Upper lobe of left lung (tissue), 6 donors: Measurements from ENCODE around the gene LAMA2. TPM values are rescaled to one million over a fixed set of nuclear protein-coding genes. Genes with fewer than 3 reads are reported as not detected.

ENCODE experiments used
- ATAC-seq, 2 donors: fragments of 200-7000 bp; cut with Tn5 transposase; one replicate each; pipeline ENCODE4 v1.9.1; 2022; ENCODE audit warnings: mild to moderate bottlenecking in 2 of 2, moderate library complexity in 2 of 2; ENCODE audit not compliant: low FRiP score in 2 of 2
- DNase-seq, 2 donors: peaks; one replicate each; pipeline ENCODE4 v3.0.0-alpha.2; 2019 to 2020
- H3K27ac ChIP-seq, 4 donors: fragments of 200-600 bp; sonication (generic); one replicate each; pipeline ENCODE4 v1.5.1; 2016 to 2019
- H3K27me3 ChIP-seq, 4 donors: fragments of 200-600 bp; sonication (generic); one replicate each; pipeline ENCODE4 v1.5.1; 2017 to 2019
- H3K36me3 ChIP-seq, 4 donors: fragments of 200-600 bp; sonication (generic); one replicate each; pipeline ENCODE4 v1.5.1; 2016 to 2019
- H3K4me1 ChIP-seq, 4 donors: fragments of 200-600 bp; sonication (generic); one replicate each; pipeline ENCODE4 v1.5.1; 2018 to 2019
- H3K4me3 ChIP-seq, 4 donors: fragments of 200-600 bp; sonication (generic); one replicate each; pipeline ENCODE4 v1.5.1; 2017 to 2019; ENCODE audit warnings: mild to moderate bottlenecking in 2 of 4, moderate library complexity in 1 of 4
- H3K9me3 ChIP-seq, 4 donors: fragments of 200-600 bp; sonication (generic); one replicate each; pipeline ENCODE4 v1.5.1; 2018 to 2019
- EP300 ChIP-seq, 4 donors: sonication (generic); formaldehyde crosslinking; IDR thresholded peaks; one replicate each; pipeline ENCODE4 v1.5.1; 2017; ENCODE audit warnings: antibody characterized with exemption in 4 of 4, control low read depth in 2 of 4
- POLR2A ChIP-seq, 4 donors: fragments of 450-650 bp; IDR thresholded peaks; one replicate each; pipeline ENCODE4 v1.5.1; 2016 to 2017; ENCODE audit warnings: antibody characterized with exemption in 4 of 4, mild to moderate bottlenecking in 2 of 4
- POLR2AphosphoS5 ChIP-seq, 2 donors: sonication (generic); formaldehyde crosslinking; IDR thresholded peaks; one replicate each; pipeline ENCODE4 v1.5.1; 2017; ENCODE audit warnings: antibody characterized with exemption in 2 of 2
- WGBS, 2 donors: methylation state at CpG; one replicate each; pipeline ENCODE4 v1.1.5; 2017 to 2018; 5-methylcytosine and 5-hydroxymethylcytosine counted together
- total RNA-seq, 6 donors: library from RNA; depleted of rRNA in 4 of 6; stranded (reverse); fragments of >200 nt in 4 of 6; gene quantifications; one replicate each; pipeline versions ENCODE4 v1.1.0 to v1.2.1, GENCODE V29; 2016 to 2021
- TF ChIP-seq, protein P1 (sequence below), 6 experiments: fragments of 450-650 bp in 4 of 6; fragments of 200-600 bp in 2 of 6; sonication (generic) in 2 of 6; IDR thresholded peaks; one replicate each; pipeline ENCODE4 v1.5.1; 2016 to 2019; ENCODE audit warnings: antibody characterized with exemption in 6 of 6
- donor health status: DM: no; HTN: no; CAD: no; lungs with moderate emphysema.
- donor health status: DM: no; HTN: yes; CAD: no; lungs with severe emphysema.

Gene LAMA2
- total RNA-seq, 6 donors from 2014 or later = 41.9 to 82.8 (median 62.4) TPM

DNA sequence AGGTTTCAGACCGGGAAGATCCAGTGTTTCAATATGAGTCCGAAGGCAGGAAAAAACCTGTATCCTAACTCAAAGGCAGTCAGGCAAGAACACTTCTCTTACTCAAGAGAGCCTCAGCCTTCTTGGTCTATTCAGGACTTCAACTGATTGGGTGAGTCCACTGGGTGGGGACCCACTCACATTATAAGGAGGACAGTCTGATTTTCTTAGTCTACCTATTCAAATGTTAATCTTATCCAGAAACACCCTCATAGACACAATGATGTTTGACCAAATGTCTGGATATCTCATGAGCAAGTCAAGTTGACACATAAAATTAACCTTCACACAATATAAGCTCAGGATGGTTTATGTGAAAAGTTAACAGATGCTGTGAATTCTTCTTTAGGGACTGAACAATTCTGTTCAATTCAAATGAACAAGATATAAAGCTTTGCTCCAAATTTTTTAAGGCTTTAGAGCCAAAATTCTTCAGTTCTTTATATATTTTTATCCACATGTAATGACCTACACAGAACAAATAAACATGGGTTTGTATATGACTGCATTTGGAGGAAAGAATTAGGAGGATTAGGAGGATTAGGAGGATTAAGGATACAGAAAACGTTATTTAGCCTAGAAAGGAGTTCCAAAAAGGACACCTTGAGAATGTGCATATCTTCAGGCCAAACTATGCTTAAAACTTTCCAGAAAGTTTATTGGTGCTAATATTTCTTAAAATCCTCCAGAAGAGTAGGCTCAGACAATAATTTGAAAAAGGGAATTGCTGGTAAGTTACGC is 35.3 kb upstream of the LAMA2 start:
- no peaks in the 10 kb centered on the region for H3K36me3 ChIP-seq
- no peak overlapping the region for H3K4me3 ChIP-seq
- no peaks in the 10 kb centered on the region for H3K9me3 ChIP-seq
- no peak for ATAC-seq
- no peaks in the 10 kb centered on the region for H3K27me3 ChIP-seq
- no peak overlapping the region for H3K27ac ChIP-seq
- no peak for DNase-seq
- H3K4me1 ChIP-seq = no peaks in the 10 kb centered on the region
- no peak for TF ChIP-seq EP300 (IDR thresholded peaks at IDR 0.05)
- TF ChIP-seq POLR2A (IDR thresholded peaks at IDR 0.05) = no peak
- TF ChIP-seq, protein P1, sequence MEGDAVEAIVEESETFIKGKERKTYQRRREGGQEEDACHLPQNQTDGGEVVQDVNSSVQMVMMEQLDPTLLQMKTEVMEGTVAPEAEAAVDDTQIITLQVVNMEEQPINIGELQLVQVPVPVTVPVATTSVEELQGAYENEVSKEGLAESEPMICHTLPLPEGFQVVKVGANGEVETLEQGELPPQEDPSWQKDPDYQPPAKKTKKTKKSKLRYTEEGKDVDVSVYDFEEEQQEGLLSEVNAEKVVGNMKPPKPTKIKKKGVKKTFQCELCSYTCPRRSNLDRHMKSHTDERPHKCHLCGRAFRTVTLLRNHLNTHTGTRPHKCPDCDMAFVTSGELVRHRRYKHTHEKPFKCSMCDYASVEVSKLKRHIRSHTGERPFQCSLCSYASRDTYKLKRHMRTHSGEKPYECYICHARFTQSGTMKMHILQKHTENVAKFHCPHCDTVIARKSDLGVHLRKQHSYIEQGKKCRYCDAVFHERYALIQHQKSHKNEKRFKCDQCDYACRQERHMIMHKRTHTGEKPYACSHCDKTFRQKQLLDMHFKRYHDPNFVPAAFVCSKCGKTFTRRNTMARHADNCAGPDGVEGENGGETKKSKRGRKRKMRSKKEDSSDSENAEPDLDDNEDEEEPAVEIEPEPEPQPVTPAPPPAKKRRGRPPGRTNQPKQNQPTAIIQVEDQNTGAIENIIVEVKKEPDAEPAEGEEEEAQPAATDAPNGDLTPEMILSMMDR (IDR thresholded peaks at IDR 0.05) = no peak
- TF ChIP-seq POLR2AphosphoS5 (IDR thresholded peaks at IDR 0.05) = no peak
- WGBS, 2 donors = 67 to 86% methylated on average over 4 of the region's 4 CpGs

- 82 to 84% methylated on average over 7 of the region's 7 CpGs for WGBS, 2 donors
- ATAC-seq (no peak), DNase-seq (no peak)
- Histone ChIP-seq H3K4me1 (no peaks in the 10 kb centered on the region), H3K36me3 (no peaks in the 10 kb centered on the region), H3K4me3 (no peak overlapping the region), H3K27me3 (no peaks in the 10 kb centered on the region), H3K9me3 (no peaks in the 10 kb centered on the region), H3K27ac (no peak overlapping the region)
- no peak for TF ChIP-seq POLR2AphosphoS5 (IDR thresholded peaks at IDR 0.05)
- TF ChIP-seq EP300 (IDR thresholded peaks at IDR 0.05) = no peak
- TF ChIP-seq, protein P1 (IDR thresholded peaks at IDR 0.05) = no peak
- TF ChIP-seq POLR2A (IDR thresholded peaks at IDR 0.05) = no peak
Observed at GRCh38 chr6:128848212-128848935, 34.6 kb upstream of the LAMA2 start.

GRCh38 chr6:128855581-128856085 is 27.3 kb upstream of the LAMA2 start:
- 81% methylated on average over 5 of the region's 5 CpGs for WGBS, 2 donors
- TF ChIP-seq EP300 (IDR thresholded peaks at IDR 0.05) = no peak
- TF ChIP-seq, protein P1 (IDR thresholded peaks at IDR 0.05) = no peak
- no peak for TF ChIP-seq POLR2AphosphoS5 (IDR thresholded peaks at IDR 0.05)
- TF ChIP-seq POLR2A (IDR thresholded peaks at IDR 0.05) = no peak
- H3K4me3 ChIP-seq = no peak overlapping the region
- H3K9me3 ChIP-seq = no peaks in the 10 kb centered on the region
- H3K27ac ChIP-seq = no peak overlapping the region
- H3K4me1 ChIP-seq = no peaks in the 10 kb centered on the region
- ATAC-seq (no peak), DNase-seq (no peak)
- H3K36me3 ChIP-seq = no peaks in the 10 kb centered on the region
- no peaks in the 10 kb centered on the region for H3K27me3 ChIP-seq

DNA sequence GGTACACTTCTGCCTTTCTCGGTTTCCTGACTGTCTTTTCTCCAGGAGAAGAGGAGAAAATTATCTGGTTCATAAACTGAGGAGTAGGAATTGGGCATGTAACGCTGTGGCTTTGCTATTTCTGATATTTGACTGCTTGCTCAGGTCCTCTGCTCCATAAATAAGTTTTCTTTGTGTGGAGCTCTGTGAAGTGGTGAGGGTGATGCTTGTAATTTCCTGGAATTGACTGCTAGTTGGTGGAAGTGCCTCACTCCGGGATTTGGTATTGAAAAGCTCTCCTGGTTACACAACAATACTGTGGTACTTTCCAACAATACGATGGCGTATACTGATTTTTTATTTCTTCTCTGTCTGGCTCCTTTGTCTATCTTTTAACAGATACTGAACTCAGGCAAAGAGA is 25.1 kb upstream of the LAMA2 start:
- DNase-seq = no peak
- Histone ChIP-seq H3K27ac (no peak overlapping the region), H3K27me3 (no peaks in the 10 kb centered on the region), H3K9me3 (no peaks in the 10 kb centered on the region), H3K4me1 (no peaks in the 10 kb centered on the region), H3K36me3 (no peaks in the 10 kb centered on the region), H3K4me3 (no peak overlapping the region)
- TF ChIP-seq POLR2A (IDR thresholded peaks at IDR 0.05) = no peak
- TF ChIP-seq, protein P1 (IDR thresholded peaks at IDR 0.05) = no peak
- WGBS, 2 donors = 78 to 84% methylated on average over 5 of the region's 5 CpGs
- ATAC-seq = no peak
